K562 (cell line): ENCODE results near the gene AGXT. TPM values are rescaled to one million over a fixed set of nuclear protein-coding genes. Genes with fewer than 3 reads are reported as not detected.

Experiments
- ATAC-seq: fragments of 200-7000 bp; cut with Tn5 transposase; 3 replicates; pipeline ENCODE4 v1.9.1; 2020; ENCODE audit warnings: moderate library complexity
- BruUV-seq: library from RNA; stranded (reverse); fragments of 400-500 nt; replicated peaks from 2 replicates; lab custom pipeline; 2021; lab: Mats Ljungman, UMichigan
- CTCF ChIA-PET: fragments of 300-600 bp; formaldehyde crosslinking; extraction: SDS; loops from one replicate; lab custom pipeline; 2021; ENCODE audit warnings: low intra/inter-chr PET ratio; lab: Yijun Ruan, JAX
- POLR2A ChIA-PET: fragments of 300-600, 350-650 bp; sonication (Branson Sonifier 250); formaldehyde crosslinking; extraction: SDS; loops from one replicate; lab custom pipeline; 2021; ENCODE audit warnings: antibody characterized with exemption, inconsistent platforms; lab: Yijun Ruan, JAX
- DNase-seq, 4 experiments: peaks; one replicate each; pipeline versions ENCODE4 v3.0.0 to v3.0.0-alpha.2; 2011 to 2018; ENCODE audit warnings: low spot score in 3 of 4, mixed read lengths in 3 of 4; ENCODE audit errors: extremely low read depth in 1 of 4
- FAIRE-seq: peaks from 2 replicates; lab custom pipeline; 2011; peaks lifted over from hg19 to GRCh38; lab: Jason Lieb, UNC
- H2AFZ ChIP-seq: 2 replicates; pipeline ENCODE4 v1.6.0; 2011; ENCODE audit warnings: low read depth, low read length, control low read depth, inconsistent platforms
- H3K27ac ChIP-seq: fragments of 200-600 bp; 3 replicates; pipeline ENCODE4 v1.8.0; 2011; ENCODE audit warnings: low read depth, mild to moderate bottlenecking, control low read depth, inconsistent platforms, low read length, moderate library complexity, mixed read lengths; ENCODE audit errors: extremely low read depth
- H3K27me3 ChIP-seq, 2 experiments: fragments of 300-600 bp in 1 of 2; 2 replicates in 1 of 2; 3 replicates in 1 of 2; pipeline versions ENCODE4 v1.6.0 to v1.8.0; 2011; ENCODE audit warnings: inconsistent platforms in 2 of 2, low read length in 2 of 2, mild to moderate bottlenecking in 1 of 2, mixed read lengths in 1 of 2, moderate library complexity in 1 of 2; ENCODE audit not compliant: control insufficient read depth in 2 of 2, insufficient read depth in 2 of 2
- H3K36me3 ChIP-seq: fragments of 300-600 bp; 3 replicates; pipeline ENCODE4 v1.8.0; 2011; ENCODE audit warnings: mild to moderate bottlenecking, low read length, inconsistent platforms; ENCODE audit not compliant: control insufficient read depth, insufficient read depth
- H3K4me1 ChIP-seq, 2 experiments: fragments of 200-600 bp in 1 of 2; replicated peaks in 1 of 2; 2 replicates in 1 of 2; 3 replicates in 1 of 2; pipeline versions ENCODE4 v1.5.1 to v1.8.0; 2011; ENCODE audit warnings: inconsistent platforms in 2 of 2, low read length in 2 of 2, mild to moderate bottlenecking in 1 of 2, mixed read lengths in 1 of 2, moderate library complexity in 1 of 2; ENCODE audit not compliant: control insufficient read depth in 2 of 2, insufficient read depth in 2 of 2
- H3K4me2 ChIP-seq: 2 replicates; pipeline ENCODE4 v1.6.1; 2011; ENCODE audit warnings: low read length, control low read depth, inconsistent platforms, mixed read lengths; ENCODE audit not compliant: insufficient read depth
- H3K4me3 ChIP-seq: fragments of 200-600 bp; sonication (generic), shearing (Covaris generic); 2 replicates; pipeline ENCODE4 v1.5.1; 2016; ENCODE audit warnings: control low read depth, inconsistent platforms
- H3K79me2 ChIP-seq: fragments of 200-600 bp; 3 replicates; pipeline ENCODE4 v1.8.0; 2011; ENCODE audit warnings: low read length, inconsistent platforms; ENCODE audit not compliant: control insufficient read depth, insufficient read depth
- H3K9ac ChIP-seq, 2 experiments: 2 replicates each; pipeline versions ENCODE4 v1.6.0 to v1.6.1; 2011; ENCODE audit warnings: low read depth in 2 of 2, low read length in 2 of 2, control low read depth in 1 of 2, inconsistent platforms in 1 of 2, mild to moderate bottlenecking in 1 of 2, mixed read lengths in 1 of 2; ENCODE audit not compliant: insufficient read depth in 1 of 2
- H3K9me1 ChIP-seq: one replicate; pipeline ENCODE4 v1.6.0; 2011; ENCODE audit warnings: inconsistent platforms, mild to moderate bottlenecking, low read length, moderate library complexity; ENCODE audit not compliant: control insufficient read depth, insufficient read depth
- H3K9me3 ChIP-seq: replicated peaks from 2 replicates; pipeline ENCODE4 v1.5.1; 2011; ENCODE audit warnings: low read depth, low read length, inconsistent platforms; ENCODE audit not compliant: control insufficient read depth, insufficient read depth
- H4K20me1 ChIP-seq: replicated peaks from 2 replicates; pipeline ENCODE4 v1.6.1; 2011; ENCODE audit warnings: low read length, inconsistent platforms, mixed read lengths; ENCODE audit not compliant: control insufficient read depth, insufficient read depth
- CHD4 ChIP-seq: fragments of 200-600 bp; sonication (generic); IDR thresholded peaks from 3 replicates; pipeline ENCODE4 v1.6.1; 2012; ENCODE audit warnings: low read depth, mild to moderate bottlenecking, mixed read lengths, low read length, inconsistent platforms; ENCODE audit not compliant: insufficient read depth, insufficient replicate concordance, poor library complexity, severe bottlenecking
- DIDO1 ChIP-seq: fragments of 450-650 bp; IDR thresholded peaks from 2 replicates; pipeline ENCODE4 v1.6.1; 2016; ENCODE audit warnings: low read depth, missing biosample characterization, missing genetic modification characterization
- EGR1 ChIP-seq: fragments of 450-650 bp; conservative IDR thresholded peaks from 2 replicates; pipeline ENCODE4 v1.6.1; 2017; ENCODE audit warnings: mild to moderate bottlenecking
- GABPA ChIP-seq: fragments of 200-800 bp; sonication (Bioruptor generic); conservative IDR thresholded peaks from 2 replicates; pipeline ENCODE4 v1.6.1; 2016; ENCODE audit warnings: low read depth, missing genetic modification characterization, missing compliant biosample characterization
- ILF3 ChIP-seq: fragments of 450-650 bp; IDR thresholded peaks from 2 replicates; pipeline ENCODE4 v1.6.1; 2018; ENCODE audit warnings: antibody characterized with exemption, mild to moderate bottlenecking, moderate library complexity, borderline replicate concordance
- KHSRP ChIP-seq: fragments of 450-650 bp; IDR thresholded peaks from 2 replicates; pipeline ENCODE4 v1.6.1; 2017
- KLF10 ChIP-seq: fragments of 250-450 bp; sonication (Bioruptor Pico); IDR thresholded peaks from 2 replicates; pipeline ENCODE4 v1.6.1; 2021; ENCODE audit warnings: matching md5 sums
- LEF1 ChIP-seq: fragments of 450-650 bp; IDR thresholded peaks from 2 replicates; pipeline ENCODE4 v1.6.1; 2016; ENCODE audit warnings: mild to moderate bottlenecking
- NELFE ChIP-seq: IDR thresholded peaks from 2 replicates; pipeline ENCODE4 v1.6.1; 2011; ENCODE audit warnings: mild to moderate bottlenecking; ENCODE audit not compliant: insufficient read depth, insufficient read length
- SAFB2 ChIP-seq: fragments of 200-400 bp; formaldehyde crosslinking; IDR thresholded peaks from 2 replicates; pipeline ENCODE4 v1.6.1; 2018; ENCODE audit warnings: borderline replicate concordance, low read length, low read depth, moderate library complexity; ENCODE audit not compliant: severe bottlenecking
- TAF9B ChIP-seq: fragments of 450-650 bp; IDR thresholded peaks from 2 replicates; pipeline ENCODE4 v1.6.1; 2018; ENCODE audit warnings: mild to moderate bottlenecking; ENCODE audit not compliant: partially characterized antibody
- ZNF146 ChIP-seq: IDR thresholded peaks from one replicate; pipeline ENCODE4 v1.6.1; 2018; ENCODE audit warnings: missing compliant biosample characterization; ENCODE audit not compliant: unreplicated experiment
- ZNF224 ChIP-seq: sonication (generic); formaldehyde crosslinking; IDR thresholded peaks from 2 replicates; pipeline ENCODE4 v1.8.0; 2022; ENCODE audit warnings: mild to moderate bottlenecking, missing genetic modification reagents
- ZNF316 ChIP-seq: fragments of 450-650 bp; IDR thresholded peaks from 2 replicates; pipeline ENCODE4 v1.6.1; 2016
- ZNF507 ChIP-seq: conservative IDR thresholded peaks from 2 replicates; pipeline ENCODE4 v1.6.1; 2017; ENCODE audit warnings: missing genetic modification characterization, missing compliant biosample characterization
- WGBS: fragments of 100-300 bp; shearing (Covaris generic); methylation state at CpG from one replicate; pipeline ENCODE4 v1.1.6; 2016; ENCODE audit warnings: low coverage, mixed read lengths; ENCODE audit not compliant: insufficient coverage; ENCODE audit errors: missing lambda C conversion rate; 5-methylcytosine and 5-hydroxymethylcytosine counted together
- in situ Hi-C: fragments of 300-500 bp; cut with MboI; formaldehyde crosslinking; loops from 4 replicates; pipeline ENCODE4 v1.15.0; 2018; ENCODE audit warnings: inconsistent platforms, mixed read lengths
- intact Hi-C: fragments of 100-400 bp; cut with micrococcal nuclease; formaldehyde crosslinking; loops from 2 replicates; pipeline ENCODE4 v1.14.2; 2022
- polyA plus RNA-seq, 8 experiments: library from polyadenylated mRNA; depleted of rRNA in 4 of 8; stranded (reverse) in 5 of 8; unstranded in 3 of 8; fragments of >200 nt; fragmentation: Nextera tagmentation in 2 of 8; fragmentation: Illumina TruSeq in 1 of 8; extraction: Ambion mirVana in 2 of 8; extraction: Trizol in 1 of 8; gene quantifications; 2 replicates each; pipeline versions ENCODE4 v1.2.1 to v1.2.3, GENCODE V29; 2011 to 2014; ENCODE audit warnings: inconsistent platforms in 1 of 8, missing spikeins in 1 of 8
- total RNA-seq, 7 experiments: library from RNA; depleted of rRNA in 6 of 7; stranded (reverse); fragments of >200 nt in 6 of 7; fragmentation: Illumina TruSeq in 2 of 7; extraction: Trizol in 2 of 7; gene quantifications; 2 replicates each; pipeline versions ENCODE4 v1.2.1 to v1.2.3, GENCODE V29; 2011 to 2021; ENCODE audit warnings: low replicate concordance in 1 of 7
- TF ChIP-seq, protein P1 (sequence below): fragments of 450-650 bp; conservative IDR thresholded peaks from 2 replicates; pipeline ENCODE4 v1.6.1; 2016; ENCODE audit warnings: missing genetic modification characterization, low read depth, mild to moderate bottlenecking, missing compliant biosample characterization, moderate library complexity
- TF ChIP-seq, protein P2 (sequence below): fragments of 250-450 bp; sonication (Bioruptor Pico); IDR thresholded peaks from 2 replicates; pipeline ENCODE4 v1.4.0; 2020
- TF ChIP-seq, protein P3 (sequence below), 2 experiments: IDR thresholded peaks; 2 replicates each; pipeline ENCODE4 v1.6.1; 2012; ENCODE audit warnings: improper control_type of control experiment in 2 of 2, low read depth in 2 of 2, low read length in 2 of 2, borderline replicate concordance in 1 of 2

AGXT gene
- total and polyA plus RNA-seq, 9 of the 15 experiments (the other 6 are each of a cell fraction or from before 2014, with no cell fraction given): 0.18 TPM; not detected in 8

DNA sequence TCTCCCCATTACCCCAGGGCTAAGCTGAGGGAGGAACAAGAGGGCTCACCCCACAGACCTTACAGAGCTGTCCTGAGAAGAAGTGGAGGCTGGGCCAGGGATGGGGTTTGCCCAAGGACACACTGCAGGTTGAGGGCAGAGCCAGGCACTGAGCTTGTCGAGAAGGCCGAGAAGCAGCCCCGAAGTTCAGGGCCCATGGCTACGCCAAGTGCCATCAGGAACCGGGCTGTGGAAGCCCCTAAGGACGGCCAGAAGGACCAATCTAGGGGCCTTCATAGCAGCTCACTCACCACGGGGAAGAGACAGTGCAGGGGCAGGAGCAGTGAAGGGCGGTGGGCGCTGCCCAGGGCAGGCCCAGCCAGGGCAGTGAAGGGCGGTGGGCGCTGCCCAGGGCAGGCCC lies 18.6 kb upstream of the AGXT start (continued):
- TF ChIP-seq, protein P1, sequence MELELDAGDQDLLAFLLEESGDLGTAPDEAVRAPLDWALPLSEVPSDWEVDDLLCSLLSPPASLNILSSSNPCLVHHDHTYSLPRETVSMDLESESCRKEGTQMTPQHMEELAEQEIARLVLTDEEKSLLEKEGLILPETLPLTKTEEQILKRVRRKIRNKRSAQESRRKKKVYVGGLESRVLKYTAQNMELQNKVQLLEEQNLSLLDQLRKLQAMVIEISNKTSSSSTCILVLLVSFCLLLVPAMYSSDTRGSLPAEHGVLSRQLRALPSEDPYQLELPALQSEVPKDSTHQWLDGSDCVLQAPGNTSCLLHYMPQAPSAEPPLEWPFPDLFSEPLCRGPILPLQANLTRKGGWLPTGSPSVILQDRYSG (tag): no peak
- TF ChIP-seq TAF9B: no peak
- TF ChIP-seq, all 486 proteins: peak for 0

DNA sequence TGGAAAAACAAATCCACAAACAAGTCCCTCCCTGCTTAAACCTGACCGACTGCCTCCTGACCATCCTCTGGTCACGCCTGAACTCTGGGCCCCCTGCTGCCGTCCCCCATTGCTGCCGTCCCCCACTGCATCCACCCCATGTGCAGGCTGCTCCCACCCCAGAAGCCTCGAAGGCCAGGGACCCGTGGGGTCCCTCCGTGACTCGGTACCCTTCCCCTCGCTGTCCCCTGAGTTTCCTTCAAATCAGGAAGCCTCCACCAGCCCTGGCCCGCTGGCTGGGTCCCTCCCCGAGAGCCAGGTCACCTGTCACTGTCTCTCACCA lies 17.9 kb upstream of the AGXT start:
- Histone ChIP-seq H3K27me3 (peaks cover 0 to 5% of the 10 kb centered on the region in 2 experiments; a peak in 1 of 5 replicates), H3K9me3 (no peaks in the 10 kb centered on the region), H3K36me3 (no peaks in the 10 kb centered on the region), H3K4me3 (no peak overlapping the region), H3K27ac (no peak overlapping the region), H3K4me1 (peaks cover 0 to 9% of the 10 kb centered on the region in 2 experiments; a peak in 2 of 5 replicates), H4K20me1 (no peaks in the 10 kb centered on the region), H3K4me2 (no peak overlapping the region), H3K9ac (no peak overlapping the region; a peak in 1 of 4 replicates), H2AFZ (no peak overlapping the region), H3K9me1 (no peaks in the 10 kb centered on the region), H3K79me2 (no peaks in the 10 kb centered on the region)
- intact Hi-C loops: no loop called here
- DNase-seq (no peak), ATAC-seq (no peak), FAIRE-seq (no peak)
- BruUV-seq: no TSS peak
- ChIA-PET POLR2A (no interaction called here), CTCF (no interaction called here)
- in situ Hi-C loops: no loop called here
- 7% methylated on average over 3 of the region's 11 CpGs for WGBS
- no peak for TF ChIP-seq ZNF224 (CRISPR knock-in tag)
- no peak for TF ChIP-seq ZNF507 (tag)
- TF ChIP-seq CHD4: no peak
- no peak for TF ChIP-seq DIDO1 (tag)
- no peak for TF ChIP-seq EGR1
- no peak for TF ChIP-seq LEF1
- TF ChIP-seq KLF10: no peak
- TF ChIP-seq GABPA (tag): no peak
- TF ChIP-seq, protein P2, sequence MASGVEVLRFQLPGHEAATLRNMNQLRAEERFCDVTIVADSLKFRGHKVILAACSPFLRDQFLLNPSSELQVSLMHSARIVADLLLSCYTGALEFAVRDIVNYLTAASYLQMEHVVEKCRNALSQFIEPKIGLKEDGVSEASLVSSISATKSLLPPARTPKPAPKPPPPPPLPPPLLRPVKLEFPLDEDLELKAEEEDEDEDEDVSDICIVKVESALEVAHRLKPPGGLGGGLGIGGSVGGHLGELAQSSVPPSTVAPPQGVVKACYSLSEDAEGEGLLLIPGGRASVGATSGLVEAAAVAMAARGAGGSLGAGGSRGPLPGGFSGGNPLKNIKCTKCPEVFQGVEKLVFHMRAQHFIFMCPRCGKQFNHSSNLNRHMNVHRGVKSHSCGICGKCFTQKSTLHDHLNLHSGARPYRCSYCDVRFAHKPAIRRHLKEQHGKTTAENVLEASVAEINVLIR (CRISPR knock-in tag): no peak
- TF ChIP-seq KHSRP: no peak
- no peak for TF ChIP-seq ZNF316
- no peak for TF ChIP-seq ILF3
- TF ChIP-seq ZNF146 (CRISPR knock-in tag): no peak
- TF ChIP-seq NELFE: no peak
- no peak for TF ChIP-seq SAFB2
- TF ChIP-seq, protein P3, sequence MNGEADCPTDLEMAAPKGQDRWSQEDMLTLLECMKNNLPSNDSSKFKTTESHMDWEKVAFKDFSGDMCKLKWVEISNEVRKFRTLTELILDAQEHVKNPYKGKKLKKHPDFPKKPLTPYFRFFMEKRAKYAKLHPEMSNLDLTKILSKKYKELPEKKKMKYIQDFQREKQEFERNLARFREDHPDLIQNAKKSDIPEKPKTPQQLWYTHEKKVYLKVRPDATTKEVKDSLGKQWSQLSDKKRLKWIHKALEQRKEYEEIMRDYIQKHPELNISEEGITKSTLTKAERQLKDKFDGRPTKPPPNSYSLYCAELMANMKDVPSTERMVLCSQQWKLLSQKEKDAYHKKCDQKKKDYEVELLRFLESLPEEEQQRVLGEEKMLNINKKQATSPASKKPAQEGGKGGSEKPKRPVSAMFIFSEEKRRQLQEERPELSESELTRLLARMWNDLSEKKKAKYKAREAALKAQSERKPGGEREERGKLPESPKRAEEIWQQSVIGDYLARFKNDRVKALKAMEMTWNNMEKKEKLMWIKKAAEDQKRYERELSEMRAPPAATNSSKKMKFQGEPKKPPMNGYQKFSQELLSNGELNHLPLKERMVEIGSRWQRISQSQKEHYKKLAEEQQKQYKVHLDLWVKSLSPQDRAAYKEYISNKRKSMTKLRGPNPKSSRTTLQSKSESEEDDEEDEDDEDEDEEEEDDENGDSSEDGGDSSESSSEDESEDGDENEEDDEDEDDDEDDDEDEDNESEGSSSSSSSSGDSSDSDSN (IDR thresholded peaks at IDR 0.05; ENCODE audit: borderline replicate concordance in 1 of 2, low read depth in 2 of 2, low read length in 2 of 2): no peak
